ENCODE results near the gene HOXD8.

The HOXD8 gene

GRCh38 chr2:176174824-176175708 lies 45.6 kb downstream of the HOXD8 start:
- no peak for DNase-seq

DNA sequence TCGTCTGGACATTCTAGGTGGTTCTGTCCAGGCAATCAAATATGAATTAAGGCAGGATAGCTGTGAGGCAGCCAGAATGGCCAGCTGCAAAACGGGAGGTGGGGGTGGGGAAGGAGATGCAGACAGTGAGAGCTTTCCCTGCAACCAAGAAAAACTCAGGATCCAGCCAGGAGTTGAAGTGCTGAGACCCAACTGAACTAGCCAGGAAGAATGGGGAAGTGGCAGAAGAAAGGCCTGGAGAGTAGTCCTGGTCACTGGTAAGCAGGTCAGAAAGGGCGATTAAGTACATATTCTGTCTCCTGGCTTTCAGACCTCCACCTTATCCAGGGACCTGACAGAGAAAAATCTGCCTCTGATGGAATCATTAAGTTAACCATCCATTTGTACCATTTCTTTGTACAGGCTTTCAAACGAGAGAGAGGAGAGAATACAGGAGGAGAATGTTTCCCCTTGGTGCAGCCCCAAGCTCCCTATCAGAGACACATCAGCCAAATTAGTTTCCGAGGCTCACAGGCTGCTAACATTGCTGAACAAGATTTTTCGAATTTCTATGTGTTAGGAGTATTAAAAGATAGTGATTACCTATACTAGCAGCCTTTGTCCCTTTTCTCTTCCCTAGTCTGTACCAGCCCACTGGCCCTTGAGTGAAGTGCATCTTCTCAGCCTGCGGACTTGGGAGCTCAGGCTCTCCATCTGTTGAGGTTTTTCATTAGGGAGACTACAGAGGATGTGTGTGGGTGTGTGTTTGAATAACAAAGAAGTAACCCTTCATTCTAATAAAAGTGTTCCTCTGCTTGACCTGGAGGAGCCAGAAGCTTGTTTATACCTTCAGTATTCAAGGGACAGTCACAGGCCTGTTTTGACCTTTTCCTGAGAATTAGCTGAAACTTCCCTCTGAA lies 46.5 kb downstream of the HOXD8 start:
- no peak for DNase-seq

GRCh38 chr2:176177580-176178037 lies 48.1 kb downstream of the HOXD8 start:
- no peak for DNase-seq

- DNase-seq: peak; percentile 94
These were observed 48.7 kb downstream of the HOXD8 start for GRCh38 chr2:176178038-176178756.

DNA sequence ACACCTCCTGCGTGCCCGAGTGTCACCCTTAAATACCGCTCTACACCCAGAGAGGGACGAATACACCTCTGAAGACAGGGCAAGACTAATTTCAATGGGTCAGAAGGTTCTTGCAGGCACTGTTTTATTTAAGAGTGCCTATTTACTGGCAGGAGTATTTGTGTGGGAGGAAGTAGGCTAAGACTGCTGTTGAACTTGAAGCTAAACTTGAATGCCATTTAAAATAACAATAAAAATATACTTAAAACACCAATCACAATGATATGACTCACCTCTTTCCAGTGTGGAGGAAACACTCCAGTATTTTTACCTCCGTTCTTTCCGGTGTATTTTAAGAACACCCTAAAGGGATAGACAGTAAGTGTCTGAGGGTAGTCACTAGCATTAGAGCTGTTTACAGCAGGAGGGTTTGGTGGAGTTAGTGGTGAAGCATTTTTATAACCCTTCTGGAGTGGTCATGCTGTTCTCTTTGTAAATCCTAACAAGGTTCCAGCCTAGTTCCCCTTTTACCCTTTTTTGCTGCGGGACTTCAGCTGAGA lies 49.3 kb downstream of the HOXD8 start:
- no peak for DNase-seq

- no peak for DNase-seq
These were observed 52.0 kb downstream of the HOXD8 start for GRCh38 chr2:176181551-176181950.

Measured in DMS79 (cell line).